GM18520 (cell line): ENCODE data around the gene RBM42.

Source experiments
- ATAC-seq: cut with Tn5 transposase; IDR thresholded peaks from one replicate; pipeline ENCODE4 v1.9.1; 2021; ENCODE audit not compliant: unreplicated experiment

RBM42 gene

DNA sequence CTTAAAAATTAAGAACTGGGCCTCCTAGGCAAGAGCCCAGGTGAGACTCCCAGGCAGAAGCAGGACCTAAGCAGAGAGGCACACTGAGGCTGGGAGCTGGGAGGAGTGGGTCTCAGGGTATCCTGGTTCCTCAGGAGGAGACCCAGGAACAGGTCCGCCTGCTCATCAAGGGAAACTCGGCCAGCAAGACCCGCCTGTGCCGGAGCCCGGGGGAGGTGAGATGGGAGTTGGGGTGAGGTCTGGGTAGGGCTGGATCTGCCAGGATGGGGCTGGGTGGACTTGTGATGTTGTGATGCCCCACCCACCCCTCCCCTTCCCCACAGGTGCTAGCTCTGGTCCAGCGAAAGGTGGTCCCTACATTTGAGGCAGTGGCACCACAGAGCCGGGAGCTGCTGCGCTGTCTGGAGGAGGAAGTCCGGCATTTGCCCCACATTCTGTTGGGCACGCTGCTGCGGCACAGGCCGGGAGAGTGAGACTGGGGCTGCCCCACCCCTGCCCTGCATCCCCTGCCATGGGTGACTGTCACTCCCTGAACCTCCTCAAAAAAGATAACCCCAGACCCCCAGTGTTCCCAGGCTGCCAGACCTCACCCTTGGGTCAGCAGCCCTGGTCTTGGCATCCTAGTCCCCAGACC lies 9.4 kb upstream of the RBM42 start:
- no peak for ATAC-seq

DNA sequence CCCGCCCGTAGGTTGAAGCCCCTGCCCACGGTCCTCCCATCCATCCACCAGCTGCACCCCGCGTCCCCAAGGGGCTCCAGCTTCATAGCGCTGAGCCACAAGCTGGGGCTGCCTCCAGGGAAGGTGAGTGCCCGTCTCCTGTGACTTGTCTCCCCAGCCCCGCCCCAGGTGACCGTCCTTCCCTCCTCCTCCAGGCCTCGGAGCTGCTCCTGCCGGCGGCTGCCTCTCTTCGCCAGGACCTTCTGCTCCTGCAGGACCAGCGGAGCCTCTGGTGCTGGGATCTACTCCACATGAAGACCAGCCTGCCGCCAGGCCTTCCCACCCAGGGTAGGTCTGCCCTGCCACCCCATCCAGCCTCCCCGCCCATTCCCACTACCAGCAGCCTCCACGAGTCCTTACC lies 8.8 kb upstream of the RBM42 start:
- ATAC-seq = no peak

DNA sequence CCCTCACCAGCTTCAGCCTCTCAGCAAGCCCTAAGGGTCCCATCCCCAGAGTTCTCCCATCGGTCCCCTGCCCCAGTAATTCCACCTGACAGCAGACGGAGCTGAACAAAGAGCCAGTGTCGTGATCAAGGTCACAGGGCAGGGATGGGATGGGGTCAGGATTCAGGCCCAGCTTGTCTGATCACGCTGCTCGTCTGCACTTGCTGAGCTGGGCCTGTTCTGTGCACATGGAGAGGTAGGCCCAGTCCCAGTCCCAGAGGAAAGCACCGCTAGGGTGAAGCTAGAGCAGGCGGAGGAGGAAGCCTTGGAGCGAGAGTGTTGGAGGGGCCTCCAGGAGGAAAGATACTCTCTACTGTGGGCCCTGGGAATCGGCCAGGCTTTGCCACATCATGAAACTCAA lies 7.1 kb upstream of the RBM42 start:
- ATAC-seq = no peak

GRCh38 chr19:35622750-35623149 lies 6.1 kb upstream of the RBM42 start:
- no peak for ATAC-seq

DNA sequence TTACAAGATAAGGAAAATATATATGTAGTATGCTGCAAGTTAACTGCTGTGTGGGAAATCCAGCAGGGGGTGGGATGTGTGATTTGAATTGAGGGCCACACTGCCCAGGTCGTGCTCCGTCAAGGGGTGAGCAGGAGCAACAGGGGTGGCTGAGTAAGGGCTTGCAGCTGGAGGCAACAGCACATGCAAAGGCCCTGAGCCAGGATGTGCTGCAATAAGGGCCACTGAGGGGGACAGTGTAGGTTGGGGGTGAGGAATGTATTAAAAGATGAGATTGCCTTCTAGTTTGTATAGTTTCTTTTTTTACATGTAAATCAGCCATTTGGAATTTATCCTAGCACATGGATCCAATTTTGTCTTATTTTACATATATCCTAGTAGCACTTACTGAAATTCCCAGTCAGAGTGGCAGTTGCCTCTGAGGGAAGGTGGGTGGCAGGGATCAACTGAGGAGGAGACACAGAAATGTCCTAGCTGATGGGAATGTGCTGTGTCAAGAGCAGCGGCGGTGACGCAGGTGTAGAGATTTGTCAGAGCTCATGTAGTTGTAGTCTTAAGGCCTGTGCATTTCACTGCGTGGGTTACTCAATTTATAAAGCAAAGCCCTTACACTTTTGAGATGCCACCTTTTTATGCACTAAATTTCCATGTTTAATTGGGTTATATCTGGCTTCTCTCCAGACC lies 5.4 kb upstream of the RBM42 start:
- no peak for ATAC-seq

DNA sequence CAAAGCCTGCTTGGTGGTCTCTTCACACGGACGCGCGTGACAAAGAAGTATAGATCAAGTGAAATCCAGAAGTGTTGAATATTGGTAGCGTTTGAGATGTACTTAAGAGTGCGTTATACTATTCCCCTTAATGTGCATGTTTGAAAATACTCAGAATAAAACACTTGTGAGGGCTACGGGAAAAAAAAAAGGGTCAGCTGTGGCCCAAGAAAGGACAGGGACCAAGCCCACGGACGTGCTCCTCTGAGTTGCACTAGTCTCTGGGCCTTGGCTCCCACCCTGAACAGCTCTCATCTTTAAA lies 622 bp upstream of the RBM42 start:
- no peak for ATAC-seq

- no peak for ATAC-seq
Measured at GRCh38 chr19:35629332-35629633, 447 bp downstream of the RBM42 start.

DNA sequence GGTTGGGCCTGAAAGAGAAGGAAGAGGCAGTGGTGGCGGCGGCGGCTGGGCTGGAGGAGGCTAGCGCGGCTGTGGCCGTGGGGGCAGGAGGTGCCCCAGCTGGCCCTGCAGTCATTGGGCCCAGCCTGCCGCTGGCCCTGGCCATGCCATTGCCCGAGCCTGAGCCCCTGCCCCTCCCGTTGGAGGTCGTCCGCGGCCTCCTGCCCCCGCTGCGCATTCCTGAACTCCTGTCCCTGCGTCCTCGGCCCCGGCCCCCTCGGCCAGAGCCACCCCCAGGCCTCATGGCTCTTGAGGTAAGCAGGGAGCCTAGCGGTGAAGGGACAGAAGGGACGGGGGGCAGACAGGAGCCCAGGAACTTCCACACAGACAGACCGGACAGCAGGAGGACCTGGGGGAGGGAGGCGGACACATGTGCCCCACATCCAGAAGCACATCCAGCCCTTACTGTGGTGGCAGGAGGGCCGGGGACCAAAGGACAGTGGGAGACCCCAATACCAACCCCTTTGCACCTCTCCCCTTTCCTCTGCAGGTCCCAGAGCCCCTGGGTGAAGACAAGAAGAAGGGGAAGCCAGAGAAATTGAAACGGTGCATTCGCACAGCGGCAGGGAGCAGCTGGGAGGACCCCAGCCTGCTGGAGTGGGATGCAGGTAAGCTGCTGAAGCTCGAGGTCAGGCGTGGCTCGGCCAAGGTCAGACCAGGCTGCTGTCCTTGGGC lies 5.0 kb downstream of the RBM42 start:
- no peak for ATAC-seq

DNA sequence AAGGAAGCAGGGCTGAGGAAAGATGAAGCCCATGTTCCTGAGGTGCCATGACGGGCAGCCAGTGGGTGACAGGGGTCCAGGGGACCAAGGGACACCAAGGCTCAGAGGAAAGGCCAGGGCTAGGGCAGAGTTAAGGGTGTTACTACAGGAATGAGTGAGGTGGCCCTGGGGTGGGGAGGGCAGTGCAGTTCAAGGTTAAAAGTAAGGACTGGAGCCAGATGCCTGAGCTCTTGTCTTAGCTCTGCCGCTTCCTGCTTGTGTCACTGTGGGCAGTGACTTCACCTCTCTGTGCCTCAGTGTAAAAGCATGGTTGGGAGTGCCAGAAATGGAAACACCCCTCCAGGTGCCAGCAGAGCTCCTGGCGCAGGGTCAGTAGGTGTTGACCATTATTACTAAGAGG lies 7.8 kb downstream of the RBM42 start:
- ATAC-seq = no peak

DNA sequence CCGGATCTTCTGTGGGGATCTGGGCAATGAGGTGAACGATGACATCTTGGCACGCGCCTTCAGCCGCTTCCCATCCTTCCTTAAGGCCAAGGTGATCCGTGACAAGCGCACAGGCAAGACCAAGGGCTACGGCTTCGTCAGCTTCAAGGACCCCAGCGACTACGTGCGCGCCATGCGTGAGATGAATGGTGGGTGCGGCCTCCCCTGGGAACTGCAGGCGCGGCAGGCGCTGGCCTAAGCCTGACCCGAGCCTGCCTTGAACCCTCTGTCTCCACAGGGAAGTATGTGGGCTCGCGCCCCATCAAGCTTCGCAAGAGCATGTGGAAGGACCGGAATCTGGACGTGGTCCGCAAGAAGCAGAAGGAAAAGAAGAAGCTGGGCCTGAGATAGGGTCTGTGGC lies 8.3 kb downstream of the RBM42 start:
- ATAC-seq = no peak

DNA sequence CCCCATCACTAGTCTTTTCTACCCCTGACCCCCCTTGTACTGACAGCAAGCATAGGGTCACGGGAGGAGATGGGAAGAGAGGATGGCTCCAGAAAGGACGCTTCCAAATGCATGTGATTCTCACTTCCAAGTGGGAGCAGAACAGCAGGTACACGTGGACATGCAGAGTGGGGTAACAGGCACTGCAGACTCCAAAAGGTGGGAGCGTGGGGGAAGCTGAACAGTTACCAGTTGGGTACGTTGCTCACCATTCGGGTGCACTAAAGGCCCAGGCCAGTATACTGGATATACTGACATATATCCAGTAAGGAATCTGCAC lies 10.4 kb downstream of the RBM42 start:
- ATAC-seq = no peak

- ATAC-seq = no peak
Measured at GRCh38 chr19:35639863-35640262, 11.0 kb downstream of the RBM42 start.

DNA sequence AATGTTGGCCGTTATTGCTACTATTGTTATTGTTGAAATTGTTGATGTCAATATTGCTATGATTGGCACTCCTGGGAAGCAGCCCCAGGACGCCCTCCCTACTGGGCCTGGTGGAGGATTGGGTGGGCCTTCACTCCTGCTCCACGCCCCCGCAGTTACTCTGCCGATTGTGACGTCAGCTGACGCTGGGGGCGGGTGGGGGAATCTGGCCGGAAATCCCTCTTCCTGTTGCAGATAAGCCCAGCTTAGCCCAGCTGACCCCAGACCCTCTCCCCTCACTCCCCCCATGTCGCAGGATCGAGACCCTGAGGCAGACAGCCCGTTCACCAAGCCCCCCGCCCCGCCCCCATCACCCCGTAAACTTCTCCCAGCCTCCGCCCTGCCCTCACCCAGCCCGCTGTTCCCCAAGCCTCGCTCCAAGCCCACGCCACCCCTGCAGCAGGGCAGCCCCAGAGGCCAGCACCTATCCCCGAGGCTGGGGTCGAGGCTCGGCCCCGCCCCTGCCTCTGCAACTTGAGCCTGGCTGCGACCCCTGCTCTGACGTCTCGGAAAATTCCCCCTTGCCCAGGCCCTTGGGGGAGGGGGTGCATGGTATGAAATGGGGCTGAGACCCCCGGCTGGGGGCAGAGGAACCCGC lies 12.8 kb downstream of the RBM42 start, which contains the start of gene ETV2:
Gene ETV2 (plus strand): TSS at position 231 of the 637 bp plus-strand sequence. CDS start 716 bp downstream, outside the sequence.
- ATAC-seq = no peak

DNA sequence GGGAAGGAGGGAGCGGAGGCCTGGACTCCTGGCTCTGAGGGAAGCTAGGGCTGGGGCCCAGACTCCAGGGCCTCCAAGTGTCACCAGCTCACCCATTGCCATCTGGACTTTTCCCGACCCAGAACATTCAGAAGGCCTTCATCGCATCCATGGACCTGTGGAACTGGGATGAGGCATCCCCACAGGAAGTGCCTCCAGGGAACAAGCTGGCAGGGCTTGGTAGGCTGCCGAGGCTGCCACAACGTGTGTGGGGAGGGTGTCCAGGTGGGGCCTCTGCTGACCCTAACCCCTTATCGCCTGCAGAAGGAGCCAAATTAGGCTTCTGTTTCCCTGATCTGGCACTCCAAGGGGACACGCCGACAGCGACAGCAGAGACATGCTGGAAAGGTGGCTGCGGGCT lies 13.5 kb downstream of the RBM42 start:
- no peak for ATAC-seq

- ATAC-seq = no peak
Measured at GRCh38 chr19:35642798-35643254, 14.0 kb downstream of the RBM42 start.

- ATAC-seq = peak; percentile 17
Measured at GRCh38 chr19:35643255-35644205, 14.7 kb downstream of the RBM42 start.

- peak; percentile 62 for ATAC-seq
Measured at GRCh38 chr19:35644206-35644986, 15.6 kb downstream of the RBM42 start.

DNA sequence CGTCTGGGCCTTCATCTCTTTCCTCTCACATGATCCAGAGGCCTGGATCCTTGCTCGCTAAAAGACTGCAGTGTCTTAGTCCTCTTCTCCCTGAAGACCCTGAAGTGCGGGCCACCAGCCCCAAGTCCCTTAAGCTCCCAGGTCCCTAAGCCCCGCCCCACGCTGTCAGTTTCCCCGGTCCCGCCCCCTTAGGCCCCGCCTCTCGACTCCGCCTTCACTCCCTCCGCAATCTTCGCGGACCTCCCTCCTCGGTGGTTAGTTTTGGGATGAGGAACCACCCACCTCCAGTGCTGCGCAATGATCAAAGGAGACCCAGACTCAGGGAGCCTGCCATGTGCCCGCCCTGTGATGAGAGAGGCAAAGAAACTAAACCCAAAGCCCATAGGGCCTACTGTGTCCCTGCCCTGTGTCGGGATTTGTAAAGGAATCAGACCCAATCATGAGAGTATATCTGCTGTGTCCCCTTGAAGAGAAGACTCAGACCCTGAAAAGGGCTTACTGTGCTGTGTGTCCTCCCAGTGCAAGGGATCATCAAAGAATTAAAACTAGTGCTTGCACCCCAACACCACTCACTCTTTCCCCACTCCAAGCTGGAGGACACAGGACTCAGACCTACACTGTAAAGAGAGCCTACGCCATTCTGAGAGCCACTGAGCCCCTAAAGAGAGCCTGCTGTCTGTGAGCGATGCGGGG lies 16.3 kb downstream of the RBM42 start:
- no peak for ATAC-seq

GRCh38 chr19:35645680-35646511 lies 17.1 kb downstream of the RBM42 start:
- ATAC-seq = no peak
